Measurements from ENCODE around the gene NAV2.

The NAV2 gene

GRCh38 chr11:19811380-19811779 lies 98.7 kb downstream of the NAV2 start:
- no peak for DNase-seq (ENCODE audit: low read depth in 2 of 2)

GRCh38 chr11:19812096-19812495 lies 99.5 kb downstream of the NAV2 start:
- no peak for DNase-seq (ENCODE audit: low read depth in 2 of 2)

- no peak for DNase-seq (ENCODE audit: low read depth in 2 of 2)
Observed at GRCh38 chr11:19812710-19813109, 100.1 kb downstream of the NAV2 start.

- DNase-seq (ENCODE audit: low read depth in 2 of 2): no peak
Observed at GRCh38 chr11:19813158-19813879, 100.7 kb downstream of the NAV2 start.

- no peak for DNase-seq (ENCODE audit: low read depth in 2 of 2)
Observed at GRCh38 chr11:19814421-19814820, 101.8 kb downstream of the NAV2 start.

- no peak for DNase-seq (ENCODE audit: low read depth in 2 of 2)
Observed at GRCh38 chr11:19816040-19816439, 103.4 kb downstream of the NAV2 start.

GRCh38 chr11:19816817-19817216 lies 104.2 kb downstream of the NAV2 start:
- no peak for DNase-seq (ENCODE audit: low read depth in 2 of 2)

- DNase-seq (ENCODE audit: low read depth in 2 of 2): no peak
Observed at GRCh38 chr11:19817265-19817851, 104.7 kb downstream of the NAV2 start.

- DNase-seq (ENCODE audit: low read depth in 2 of 2): no peak
Observed at GRCh38 chr11:19817870-19818269, 105.2 kb downstream of the NAV2 start.

GRCh38 chr11:19818619-19819018 lies 106.0 kb downstream of the NAV2 start:
- DNase-seq (ENCODE audit: low read depth in 2 of 2): no peak

GRCh38 chr11:19819148-19819547 lies 106.5 kb downstream of the NAV2 start:
- no peak for DNase-seq (ENCODE audit: low read depth in 2 of 2)

GRCh38 chr11:19820100-19820499 lies 107.5 kb downstream of the NAV2 start:
- no peak for DNase-seq (ENCODE audit: low read depth in 2 of 2)

GRCh38 chr11:19821412-19821875 lies 108.8 kb downstream of the NAV2 start:
- no peak for DNase-seq (ENCODE audit: low read depth in 2 of 2)

- DNase-seq (ENCODE audit: low read depth in 2 of 2): no peak
Observed at GRCh38 chr11:19821993-19822392, 109.4 kb downstream of the NAV2 start.

- DNase-seq (ENCODE audit: low read depth in 2 of 2): no peak
Observed at GRCh38 chr11:19822531-19822930, 109.9 kb downstream of the NAV2 start.

- no peak for DNase-seq (ENCODE audit: low read depth in 2 of 2)
Observed at GRCh38 chr11:19826606-19827005, 114.0 kb downstream of the NAV2 start.

GRCh38 chr11:19827399-19828135 lies 114.9 kb downstream of the NAV2 start:
- no peak for DNase-seq (ENCODE audit: low read depth in 2 of 2)

GRCh38 chr11:19828382-19829108 lies 115.9 kb downstream of the NAV2 start:
- DNase-seq (ENCODE audit: low read depth in 2 of 2): no peak

- no peak for DNase-seq (ENCODE audit: low read depth in 2 of 2)
Observed at GRCh38 chr11:19829109-19829837, 116.6 kb downstream of the NAV2 start.

GRCh38 chr11:19832086-19832750 lies 119.6 kb downstream of the NAV2 start:
- DNase-seq (ENCODE audit: low read depth in 2 of 2): no peak

GRCh38 chr11:19832901-19833300 lies 120.3 kb downstream of the NAV2 start:
- no peak for DNase-seq (ENCODE audit: low read depth in 2 of 2)
